ELR (cell line): ENCODE data around the gene WNT16.
"Not testable (repeated sequence)": the region's sequence is repeated elsewhere in the genome, so short reads cannot be mapped to it uniquely, and the experiment has no call there.

ENCODE experiments used
- DNase-seq: peaks from one replicate; pipeline ENCODE4 v3.0.0-alpha.2; 2015; ENCODE audit warnings: low read depth

The WNT16 gene

DNA sequence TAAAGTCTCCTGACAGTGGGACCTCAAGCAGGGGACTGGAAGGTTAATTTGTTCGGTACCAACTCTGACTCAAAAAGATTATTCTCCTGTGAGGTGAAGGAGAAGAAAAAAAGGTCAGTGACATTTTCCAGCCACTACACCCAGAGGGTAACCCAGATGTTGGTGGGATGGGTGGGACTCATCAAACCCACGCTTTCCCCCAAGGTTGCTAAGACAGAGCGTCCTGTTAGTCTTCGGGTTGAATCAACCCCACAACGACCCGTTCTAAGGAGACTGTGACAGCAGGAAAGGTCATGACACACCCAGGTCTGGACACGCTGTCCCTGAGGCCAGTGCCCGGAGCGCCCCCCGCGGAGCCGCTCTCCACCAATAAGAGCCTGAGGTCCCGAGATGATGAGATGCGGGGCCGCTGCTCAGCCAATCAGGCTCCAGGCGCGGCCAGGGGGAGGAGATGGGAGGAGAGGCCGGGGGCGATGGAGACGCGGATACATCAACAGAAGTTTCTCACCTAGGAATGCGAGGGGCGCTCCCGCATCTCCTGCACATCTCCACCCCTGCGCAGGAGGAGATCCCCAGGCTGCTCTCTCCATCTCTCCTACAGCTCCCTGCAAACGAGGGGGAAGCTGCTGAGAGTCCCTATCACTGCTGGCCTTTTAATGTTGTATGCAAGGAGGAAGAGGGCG, at the start of gene WNT16:
TSS of gene WNT16 (plus strand) at position 493 of the 683 bp plus-strand sequence. CDS start 293 bp downstream, outside the sequence.
- peak; percentile 10 for DNase-seq

GRCh38 chr7:121279060-121279620, 49.7 kb upstream of the WNT16 start:
- DNase-seq: no peak

DNA sequence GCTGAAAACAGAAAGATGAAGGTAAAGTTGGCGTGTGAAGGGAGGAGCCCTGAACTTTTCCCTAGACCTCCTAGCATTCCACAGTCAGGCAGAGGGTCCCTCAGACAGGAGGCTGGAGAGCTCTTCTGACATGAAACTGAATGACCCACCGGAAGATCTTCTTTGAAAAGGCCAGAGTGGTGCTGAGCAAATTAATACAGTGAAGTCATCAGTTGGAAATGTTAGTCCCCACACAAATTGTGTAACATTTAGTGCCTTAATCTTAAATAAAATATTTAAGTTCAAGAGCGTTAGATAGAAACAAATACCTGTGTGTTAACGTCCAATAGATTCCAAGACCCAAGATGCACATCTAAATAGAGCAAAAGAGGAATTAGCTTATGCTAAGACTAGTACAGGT, 49.0 kb upstream of the WNT16 start:
- no peak for DNase-seq

DNA sequence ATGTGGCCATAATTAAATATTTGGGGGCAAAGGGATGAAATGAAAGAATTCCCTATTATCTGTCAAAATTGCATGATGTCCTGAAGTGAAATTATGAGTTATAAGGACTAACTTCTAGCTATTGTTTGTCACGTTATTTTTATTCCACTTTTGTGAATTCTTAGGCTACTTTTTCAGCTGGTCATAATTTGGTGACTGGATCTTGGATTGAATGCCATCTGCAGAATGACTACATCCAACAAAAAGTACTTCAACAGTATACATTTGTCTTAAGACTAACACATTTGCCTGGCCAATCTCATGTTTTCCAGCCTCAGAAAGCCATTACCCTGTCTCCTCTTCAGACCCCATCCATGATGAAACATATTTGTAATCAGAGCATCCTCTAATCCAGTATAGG, 48.1 kb upstream of the WNT16 start:
- DNase-seq: no peak

DNA sequence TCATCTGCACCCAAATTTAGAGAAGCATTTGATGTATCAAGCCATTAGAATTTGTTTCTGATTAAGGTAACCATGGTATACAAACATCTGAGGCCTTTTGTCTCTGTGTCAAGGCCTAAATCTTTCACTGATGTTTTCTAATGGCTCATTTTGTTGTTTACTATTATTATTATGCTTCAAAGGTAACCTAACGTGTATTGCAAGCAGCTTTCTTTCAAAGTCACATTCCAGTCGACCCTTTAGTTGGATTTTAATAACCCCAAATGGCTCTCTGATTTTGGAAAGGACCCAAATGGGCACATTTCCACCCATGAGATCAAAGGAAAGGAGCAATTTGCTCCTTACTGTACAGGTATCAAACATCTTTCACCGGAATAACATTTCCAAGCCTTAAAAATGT, 46.7 kb upstream of the WNT16 start:
- no peak for DNase-seq

DNA sequence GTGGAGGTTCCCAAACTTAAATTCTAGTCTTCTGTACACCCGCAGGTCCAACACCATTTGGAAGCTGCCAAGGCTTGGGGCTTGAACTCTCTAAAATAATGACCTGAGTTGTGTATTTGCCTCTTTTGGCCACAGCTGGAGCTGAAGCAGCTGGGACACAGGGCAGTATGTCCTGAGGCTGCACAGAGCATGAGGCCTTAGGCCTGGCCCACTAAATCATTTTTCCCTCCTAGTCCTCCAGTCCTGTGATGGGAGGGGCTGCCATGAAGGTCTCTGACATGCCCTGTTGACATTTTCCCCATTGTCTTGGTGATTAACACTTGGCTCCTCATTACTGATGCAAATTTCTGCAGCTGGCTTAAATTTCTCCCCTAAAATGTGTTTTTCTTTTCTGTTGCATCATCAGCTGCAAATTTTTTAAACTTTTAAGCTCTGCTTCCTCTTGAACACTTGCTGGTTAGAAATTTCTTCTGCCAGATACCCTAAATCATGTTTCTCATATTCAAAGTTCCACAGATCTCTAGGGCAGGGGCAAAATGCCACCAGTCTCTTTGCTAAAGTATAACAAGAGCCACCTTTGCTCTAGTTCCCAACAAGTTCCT, 43.6 kb upstream of the WNT16 start:
- DNase-seq: no peak

GRCh38 chr7:121286186-121286585, 42.6 kb upstream of the WNT16 start:
- no peak for DNase-seq

DNA sequence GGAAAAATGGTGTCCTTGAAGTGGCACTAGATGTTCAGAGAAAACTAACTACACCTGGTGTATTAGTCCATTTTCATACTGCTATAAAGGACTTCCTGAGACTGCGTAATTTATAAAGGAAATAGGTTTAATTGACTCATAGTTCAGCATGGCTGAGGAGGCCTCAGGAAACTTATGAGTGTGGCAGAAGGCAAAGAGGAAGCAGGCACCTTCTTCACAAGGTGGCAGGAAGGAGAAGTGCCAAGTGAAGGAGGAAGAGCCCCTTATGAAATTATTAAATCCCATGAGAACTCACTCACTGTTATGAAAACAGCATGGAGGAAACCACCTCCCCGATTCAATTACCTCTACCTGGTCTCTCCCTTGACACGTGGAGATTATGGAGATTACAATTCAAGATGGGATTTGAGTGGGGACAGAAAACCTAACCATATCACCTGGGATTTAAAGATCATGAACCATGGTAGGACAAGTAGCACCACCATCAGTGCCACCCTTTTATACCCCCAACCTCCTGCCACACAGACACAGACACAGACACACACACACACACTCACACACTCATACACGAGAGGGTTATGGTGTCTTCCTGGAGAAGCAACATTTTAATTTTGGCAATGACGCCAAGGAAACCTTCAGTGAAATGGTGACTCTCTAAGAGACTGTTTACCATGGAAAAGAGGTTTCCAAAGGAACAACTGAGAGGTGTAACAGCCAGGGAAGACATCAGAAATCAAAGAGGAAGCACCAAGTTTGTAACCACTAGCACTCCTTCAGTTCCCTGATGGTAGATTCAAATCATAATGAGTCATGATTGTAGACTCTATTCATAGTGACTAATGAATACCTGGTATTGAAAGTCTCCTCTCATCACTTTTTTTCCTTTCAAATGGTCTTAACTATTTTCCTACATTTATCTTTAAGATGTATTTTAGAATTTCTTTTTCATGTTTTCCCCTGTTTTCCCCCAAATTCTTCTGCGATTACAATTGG, 41.8 kb upstream of the WNT16 start:
- DNase-seq: peak; percentile 84

DNA sequence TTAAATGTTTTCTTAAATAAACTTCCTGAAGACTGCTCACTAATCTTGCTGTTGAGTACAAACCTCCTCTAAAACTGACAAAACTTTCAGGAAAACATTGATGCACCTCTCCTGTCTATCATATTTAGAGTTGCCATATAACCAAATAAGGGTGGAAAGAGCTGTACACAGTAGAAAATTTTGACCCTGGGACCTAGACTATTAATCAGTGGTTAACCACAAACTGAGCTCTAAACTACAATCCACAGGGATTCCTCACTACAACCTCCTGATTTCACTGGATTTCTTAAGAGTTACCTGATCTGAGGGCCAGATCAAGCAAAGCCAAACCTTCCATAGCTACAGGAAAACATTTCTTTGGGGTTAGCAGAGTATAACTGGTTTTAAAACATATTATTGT, 39.9 kb upstream of the WNT16 start:
- DNase-seq: peak; percentile 89

DNA sequence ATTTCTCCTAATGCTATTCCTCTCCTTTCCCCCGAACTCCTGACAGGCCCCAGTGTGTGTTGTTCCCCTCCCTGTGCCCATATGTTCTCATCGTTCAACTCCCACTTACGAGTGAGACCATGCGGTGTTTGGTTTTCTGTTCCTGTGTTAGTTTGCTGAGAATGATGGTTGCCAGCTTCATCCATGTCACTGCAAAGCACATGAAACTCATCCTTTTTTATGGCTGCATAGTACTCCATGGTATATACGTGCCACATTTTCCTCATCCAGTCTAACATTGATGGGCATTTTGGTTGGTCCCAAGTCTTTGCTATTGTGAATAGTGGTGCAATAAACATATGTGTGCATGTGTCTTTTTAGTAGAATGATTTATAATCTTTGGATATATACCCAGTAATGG, 38.9 kb upstream of the WNT16 start:
- DNase-seq: not testable (repeated sequence)

GRCh38 chr7:121294448-121294992, 34.3 kb upstream of the WNT16 start:
- peak; percentile 30 for DNase-seq

DNA sequence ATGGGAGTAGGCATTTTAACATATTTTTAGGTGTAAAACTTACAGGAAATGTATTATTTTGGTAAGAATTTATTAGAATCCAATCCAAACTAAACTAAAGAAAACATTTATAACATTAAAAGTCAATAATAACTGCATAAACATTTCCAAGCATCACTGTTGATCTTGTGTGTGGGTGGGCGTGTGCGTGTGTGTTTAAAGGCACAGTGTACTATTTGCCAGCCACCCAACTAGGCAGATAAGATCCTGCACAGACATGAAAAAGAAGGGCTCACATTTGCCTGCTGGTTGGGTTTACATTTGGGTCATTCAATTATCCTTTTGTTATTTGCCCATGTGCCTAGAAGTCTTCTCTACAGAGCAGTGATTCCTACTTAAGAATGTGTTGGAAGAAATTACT, 31.0 kb upstream of the WNT16 start:
- no peak for DNase-seq

DNA sequence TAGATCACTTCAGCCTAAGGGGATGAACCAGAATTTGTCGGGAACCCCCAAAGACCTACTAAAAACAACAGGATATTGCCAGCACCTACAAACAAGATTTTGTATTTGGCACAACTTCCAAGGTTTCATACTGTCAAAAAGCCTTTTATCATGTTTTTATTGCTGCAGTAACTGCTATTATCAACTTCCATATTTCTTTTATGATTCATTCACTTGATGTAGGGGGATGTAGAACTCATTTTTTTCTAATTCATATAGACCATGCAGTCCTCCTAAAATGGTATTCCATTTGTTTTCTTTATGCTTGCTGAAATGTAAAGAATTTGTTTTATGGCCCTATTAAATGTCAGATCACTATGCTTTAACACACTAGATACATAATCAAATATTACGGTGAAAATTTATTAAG, 30.0 kb upstream of the WNT16 start:
- DNase-seq: peak; percentile 17

- DNase-seq: no peak
Observed at GRCh38 chr7:121300685-121301420, 27.9 kb upstream of the WNT16 start.

GRCh38 chr7:121301446-121302213, 27.2 kb upstream of the WNT16 start:
- DNase-seq: peak; percentile 59

- DNase-seq: peak; percentile 97
Observed at GRCh38 chr7:121302214-121302745, 26.5 kb upstream of the WNT16 start.

GRCh38 chr7:121303422-121304101, 25.2 kb upstream of the WNT16 start:
- peak; percentile 30 for DNase-seq

GRCh38 chr7:121304102-121304658, 24.6 kb upstream of the WNT16 start:
- DNase-seq: no peak

DNA sequence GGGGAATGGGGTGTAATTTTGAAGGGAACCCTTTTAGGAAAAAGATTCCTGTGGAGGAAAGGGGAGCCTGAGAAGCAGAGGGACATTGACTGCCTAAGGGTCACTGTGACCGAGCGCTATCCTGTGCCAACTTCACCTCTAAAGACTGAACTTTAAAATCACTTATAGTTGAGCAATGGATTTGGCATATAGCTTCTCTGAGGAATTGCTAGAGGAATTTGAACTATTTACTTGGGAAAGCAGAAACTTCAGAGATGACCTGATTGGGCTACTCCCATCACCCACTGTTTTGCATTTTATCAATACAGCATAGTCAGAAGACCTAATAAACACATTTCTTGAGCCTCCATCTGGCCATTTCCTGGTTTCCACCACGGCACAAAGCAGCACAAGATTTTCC, 23.7 kb upstream of the WNT16 start:
- peak; percentile 56 for DNase-seq
